ENCODE data around the gene SOAT2.

Gene SOAT2, protein sequence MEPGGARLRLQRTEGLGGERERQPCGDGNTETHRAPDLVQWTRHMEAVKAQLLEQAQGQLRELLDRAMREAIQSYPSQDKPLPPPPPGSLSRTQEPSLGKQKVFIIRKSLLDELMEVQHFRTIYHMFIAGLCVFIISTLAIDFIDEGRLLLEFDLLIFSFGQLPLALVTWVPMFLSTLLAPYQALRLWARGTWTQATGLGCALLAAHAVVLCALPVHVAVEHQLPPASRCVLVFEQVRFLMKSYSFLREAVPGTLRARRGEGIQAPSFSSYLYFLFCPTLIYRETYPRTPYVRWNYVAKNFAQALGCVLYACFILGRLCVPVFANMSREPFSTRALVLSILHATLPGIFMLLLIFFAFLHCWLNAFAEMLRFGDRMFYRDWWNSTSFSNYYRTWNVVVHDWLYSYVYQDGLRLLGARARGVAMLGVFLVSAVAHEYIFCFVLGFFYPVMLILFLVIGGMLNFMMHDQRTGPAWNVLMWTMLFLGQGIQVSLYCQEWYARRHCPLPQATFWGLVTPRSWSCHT

DNA sequence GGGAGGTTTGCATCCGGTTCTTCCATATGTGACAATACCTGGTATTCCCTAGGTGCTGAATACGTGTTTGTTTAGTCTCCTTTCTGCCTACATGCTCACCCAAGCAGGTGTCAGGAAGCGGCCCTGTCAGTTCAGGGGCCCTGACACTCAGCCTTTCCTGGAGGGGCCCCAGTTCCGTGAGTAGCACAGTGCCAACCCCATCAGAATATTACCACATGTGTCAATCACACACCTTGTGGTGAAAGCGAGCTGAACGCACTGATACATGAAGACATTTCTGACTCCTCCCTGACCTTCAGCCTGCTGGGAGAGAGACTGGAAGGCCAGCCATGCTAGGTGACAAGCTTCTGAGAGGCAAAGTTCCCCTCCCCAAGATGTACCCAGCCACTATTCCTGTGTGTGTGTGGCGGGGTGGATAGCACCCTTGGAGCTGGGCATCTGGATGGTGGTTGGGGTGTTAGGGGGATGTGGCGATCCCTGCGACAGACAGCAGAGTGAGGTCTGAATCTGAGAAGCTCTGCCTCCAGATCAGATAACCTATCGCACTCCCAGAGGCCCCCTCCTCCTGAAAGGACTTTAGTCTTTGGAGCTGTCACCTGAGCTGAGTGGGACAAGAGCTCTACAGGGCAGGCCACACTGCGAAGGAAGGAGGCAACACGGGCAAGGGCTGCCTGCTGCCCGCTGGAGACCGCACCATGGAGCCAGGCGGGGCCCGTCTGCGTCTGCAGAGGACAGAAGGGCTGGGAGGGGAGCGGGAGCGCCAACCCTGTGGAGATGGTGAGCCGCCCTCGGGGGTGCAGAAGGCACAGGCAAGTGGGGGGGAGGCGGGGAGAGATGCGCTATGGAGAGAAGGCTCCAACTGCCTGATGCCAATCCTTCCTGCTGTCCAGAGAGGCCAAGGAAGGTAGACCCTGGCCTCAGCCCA is at the start of gene SOAT2:
TSS of gene SOAT2 (plus strand) at position 604 of the 925 bp plus-strand sequence. CDS start at position 696, 92 bp downstream.
- DNase-seq: peak; percentile 29

DNA sequence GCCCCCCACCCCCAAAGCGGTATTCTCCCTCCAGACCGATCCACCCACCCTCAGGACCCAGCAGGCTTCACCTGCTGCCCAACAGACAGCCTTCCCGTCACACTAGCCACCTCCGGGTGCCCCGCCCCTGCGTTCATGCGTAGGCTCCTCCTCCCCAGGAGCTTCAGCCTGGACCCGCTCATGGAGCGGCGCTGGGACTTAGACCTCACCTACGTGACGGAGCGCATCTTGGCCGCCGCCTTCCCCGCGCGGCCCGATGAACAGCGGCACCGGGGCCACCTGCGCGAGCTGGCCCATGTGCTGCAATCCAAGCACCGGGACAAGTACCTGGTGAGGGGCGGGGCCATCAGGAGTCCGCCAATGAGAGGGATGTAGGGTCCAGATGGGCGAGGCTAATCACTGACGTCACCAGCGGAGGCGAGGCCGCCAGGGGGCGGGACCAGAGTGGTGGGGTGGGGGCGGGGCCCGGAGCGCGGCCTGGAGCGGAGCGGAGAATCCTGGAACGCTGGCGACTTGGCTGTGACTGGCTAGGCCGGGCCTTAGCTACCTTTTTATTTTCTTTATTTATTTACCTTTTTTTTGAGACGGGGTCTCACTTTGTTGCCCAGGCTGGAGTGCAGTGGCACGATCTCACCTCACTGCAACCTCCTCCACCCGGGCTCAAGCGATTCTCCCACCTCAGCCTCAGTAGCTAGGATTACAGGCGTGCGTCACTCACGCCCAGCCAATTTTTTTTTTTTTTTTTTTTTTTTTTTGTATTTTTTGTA is 49.0 kb upstream of the SOAT2 start:
- DNase-seq: peak; percentile 97

DNA sequence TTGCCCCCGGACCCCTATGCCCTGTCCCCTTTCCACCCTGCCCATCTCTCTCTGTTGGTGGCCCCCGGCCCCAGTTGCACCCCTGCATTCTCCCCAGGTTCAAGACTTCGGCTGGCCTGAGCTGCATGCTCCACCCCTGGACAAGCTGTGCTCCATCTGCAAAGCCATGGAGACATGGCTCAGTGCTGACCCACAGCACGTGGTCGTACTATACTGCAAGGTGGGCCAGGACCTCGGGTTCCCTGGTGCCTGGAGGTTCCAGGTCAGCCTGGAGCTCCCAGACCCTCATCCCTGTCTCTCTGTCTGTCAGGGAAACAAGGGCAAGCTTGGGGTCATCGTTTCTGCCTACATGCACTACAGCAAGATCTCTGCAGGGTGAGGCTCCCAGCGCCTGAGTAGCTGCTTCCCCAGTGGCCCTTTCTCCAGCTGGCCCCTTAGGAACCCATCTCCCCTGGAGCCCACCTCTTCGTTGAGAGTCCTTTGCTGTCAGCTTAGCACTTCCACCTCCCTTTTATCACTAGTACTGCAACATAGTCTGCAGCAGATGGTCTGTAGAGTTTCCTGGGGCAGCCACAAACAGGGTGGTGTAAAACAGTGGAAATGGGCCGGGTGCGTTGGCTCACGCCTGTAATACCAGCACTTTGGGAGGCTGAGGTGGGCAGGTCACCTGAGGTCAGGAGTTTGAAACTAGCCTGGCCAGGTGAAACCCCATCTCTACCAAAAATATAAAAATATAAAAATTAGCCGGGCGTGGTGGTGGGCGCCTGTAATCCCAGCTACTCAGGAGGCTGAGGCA is 47.6 kb upstream of the SOAT2 start:
- DNase-seq: peak; percentile 27

DNA sequence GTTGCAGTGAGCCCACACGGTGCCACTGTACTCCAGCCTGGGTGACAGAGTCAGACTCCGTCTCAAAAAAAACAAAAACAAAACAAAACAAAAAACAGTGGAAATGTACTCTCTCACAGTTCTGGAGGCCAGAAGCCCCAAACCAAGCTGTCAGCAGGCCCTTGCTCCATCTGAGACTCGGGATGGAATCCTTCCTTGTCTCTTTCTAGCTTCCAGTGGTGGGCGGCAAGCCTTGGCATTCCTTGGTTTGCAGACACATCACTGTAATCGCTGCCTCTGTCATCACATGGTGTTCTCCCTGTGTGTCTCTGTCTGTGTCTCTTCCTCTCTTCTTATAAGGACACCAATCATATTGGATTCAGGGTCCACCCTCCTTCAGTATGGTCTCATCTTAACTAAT is 47.0 kb upstream of the SOAT2 start:
- DNase-seq: no peak

DNA sequence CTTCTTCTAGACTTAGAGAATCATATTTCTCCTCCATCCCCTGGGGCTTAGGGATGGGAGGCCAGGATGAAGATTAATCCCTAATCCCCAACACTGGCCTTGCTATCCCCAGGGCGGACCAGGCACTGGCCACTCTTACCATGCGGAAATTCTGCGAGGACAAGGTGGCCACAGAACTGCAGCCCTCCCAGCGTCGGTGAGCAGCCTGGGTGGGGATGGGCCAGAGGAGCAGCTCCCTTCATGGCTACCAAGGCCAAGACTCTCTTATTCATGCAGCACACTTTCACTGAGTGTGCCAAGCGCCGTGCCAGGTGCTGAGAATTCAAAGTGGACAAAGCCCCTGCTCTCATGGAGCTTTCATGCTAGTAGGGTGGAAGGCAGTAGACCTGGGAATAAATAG is 46.4 kb upstream of the SOAT2 start:
- DNase-seq: no peak

DNA sequence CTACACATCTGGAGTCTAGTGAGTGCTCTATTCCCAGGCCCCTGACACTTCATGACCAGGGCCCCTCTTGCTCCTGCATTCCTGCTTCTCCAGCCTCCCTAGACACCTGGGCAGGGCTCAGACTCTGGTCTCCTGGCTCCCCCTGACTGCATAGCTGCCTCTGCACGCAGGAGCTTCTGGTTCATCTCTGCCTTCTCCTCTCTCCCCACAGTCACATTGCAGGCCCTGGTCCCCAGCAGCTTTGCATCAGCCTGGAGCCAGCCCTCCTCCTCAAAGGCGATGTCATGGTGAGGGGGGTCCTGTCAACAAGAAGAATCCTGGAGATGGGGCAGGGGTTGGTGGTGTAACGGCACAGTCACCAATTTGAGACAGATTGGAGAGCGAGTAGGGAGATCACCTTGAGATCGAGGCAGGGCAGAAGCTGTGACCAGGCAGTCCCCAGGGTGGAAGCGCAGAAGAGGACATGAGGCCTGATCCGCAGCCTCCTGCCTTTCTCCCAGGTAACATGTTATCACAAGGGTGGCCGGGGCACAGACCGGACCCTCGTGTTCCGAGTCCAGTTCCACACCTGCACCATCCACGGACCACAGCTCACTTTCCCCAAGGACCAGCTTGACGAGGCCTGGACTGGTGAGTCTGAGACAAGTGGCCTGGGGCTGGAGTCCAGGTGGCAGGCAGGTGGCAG is 45.3 kb upstream of the SOAT2 start:
- DNase-seq: no peak

DNA sequence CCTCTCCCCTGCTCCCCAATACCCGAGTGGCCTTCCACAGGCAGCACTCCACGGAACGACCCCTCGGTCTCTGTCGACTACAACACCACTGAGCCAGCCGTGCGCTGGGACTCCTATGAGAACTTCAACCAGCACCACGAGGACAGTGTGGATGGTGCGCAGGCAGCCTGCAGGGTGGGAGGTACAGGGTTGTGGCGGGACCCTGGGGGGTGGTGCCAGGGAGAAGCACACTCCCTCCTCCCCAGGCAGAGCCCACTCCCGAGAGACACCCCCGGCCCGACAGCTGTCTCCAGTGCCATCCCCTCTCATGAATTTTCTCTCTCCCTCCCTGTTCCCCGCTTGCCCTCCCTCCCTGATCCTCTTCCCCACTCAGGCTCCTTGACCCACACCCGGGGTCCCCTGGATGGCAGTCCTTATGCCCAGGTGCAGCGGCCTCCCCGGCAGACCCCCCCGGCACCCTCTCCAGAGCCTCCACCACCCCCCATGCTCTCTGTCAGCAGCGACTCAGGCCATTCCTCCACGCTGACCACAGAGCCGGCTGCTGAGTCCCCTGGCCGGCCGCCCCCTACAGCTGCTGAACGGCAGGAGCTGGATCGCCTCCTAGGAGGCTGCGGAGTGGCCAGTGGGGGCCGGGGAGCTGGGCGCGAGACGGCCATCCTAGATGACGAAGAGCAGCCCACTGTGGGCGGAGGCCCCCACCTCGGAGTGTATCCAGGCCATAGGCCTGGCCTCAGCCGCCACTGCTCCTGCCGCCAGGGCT is 44.4 kb upstream of the SOAT2 start:
- no peak for DNase-seq

DNA sequence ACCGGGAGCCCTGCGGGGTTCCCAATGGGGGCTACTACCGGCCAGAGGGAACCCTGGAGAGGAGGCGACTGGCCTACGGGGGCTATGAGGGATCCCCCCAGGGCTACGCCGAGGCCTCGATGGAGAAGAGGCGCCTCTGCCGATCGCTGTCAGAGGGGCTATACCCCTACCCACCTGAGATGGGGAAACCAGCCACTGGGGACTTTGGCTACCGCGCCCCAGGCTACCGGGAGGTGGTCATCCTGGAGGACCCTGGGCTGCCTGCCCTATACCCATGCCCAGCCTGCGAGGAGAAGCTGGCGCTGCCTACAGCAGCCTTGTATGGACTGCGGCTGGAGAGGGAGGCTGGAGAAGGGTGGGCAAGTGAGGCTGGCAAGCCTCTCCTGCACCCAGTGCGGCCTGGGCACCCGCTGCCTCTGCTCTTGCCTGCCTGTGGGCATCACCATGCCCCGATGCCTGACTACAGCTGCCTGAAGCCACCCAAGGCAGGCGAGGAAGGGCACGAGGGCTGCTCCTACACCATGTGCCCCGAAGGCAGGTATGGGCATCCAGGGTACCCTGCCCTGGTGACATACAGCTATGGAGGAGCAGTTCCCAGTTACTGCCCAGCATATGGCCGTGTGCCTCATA is 43.7 kb upstream of the SOAT2 start:
- DNase-seq: no peak

DNA sequence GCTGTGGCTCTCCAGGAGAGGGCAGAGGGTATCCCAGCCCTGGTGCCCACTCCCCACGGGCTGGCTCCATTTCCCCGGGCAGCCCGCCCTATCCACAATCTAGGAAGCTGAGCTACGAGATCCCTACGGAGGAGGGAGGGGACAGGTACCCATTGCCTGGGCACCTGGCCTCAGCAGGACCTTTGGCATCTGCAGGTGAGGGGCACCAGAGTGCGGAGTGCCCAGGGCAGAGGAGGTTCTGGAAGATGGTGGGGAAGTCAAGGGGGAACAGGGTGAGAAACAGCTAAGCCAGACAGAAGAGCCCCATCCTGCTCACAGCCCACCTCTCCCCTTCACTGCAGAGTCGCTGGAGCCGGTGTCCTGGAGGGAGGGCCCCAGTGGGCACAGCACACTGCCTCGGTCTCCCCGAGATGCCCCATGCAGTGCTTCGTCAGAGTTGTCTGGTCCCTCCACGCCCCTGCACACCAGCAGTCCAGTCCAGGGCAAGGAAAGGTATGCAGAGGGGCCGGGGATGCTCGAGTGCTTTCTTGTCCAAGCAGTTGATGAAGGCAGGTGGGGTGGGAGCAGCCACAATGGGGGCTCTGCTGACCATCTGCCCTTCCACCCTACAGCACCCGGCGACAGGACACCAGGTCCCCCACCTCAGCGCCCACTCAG is 43.1 kb upstream of the SOAT2 start:
- DNase-seq: no peak

DNA sequence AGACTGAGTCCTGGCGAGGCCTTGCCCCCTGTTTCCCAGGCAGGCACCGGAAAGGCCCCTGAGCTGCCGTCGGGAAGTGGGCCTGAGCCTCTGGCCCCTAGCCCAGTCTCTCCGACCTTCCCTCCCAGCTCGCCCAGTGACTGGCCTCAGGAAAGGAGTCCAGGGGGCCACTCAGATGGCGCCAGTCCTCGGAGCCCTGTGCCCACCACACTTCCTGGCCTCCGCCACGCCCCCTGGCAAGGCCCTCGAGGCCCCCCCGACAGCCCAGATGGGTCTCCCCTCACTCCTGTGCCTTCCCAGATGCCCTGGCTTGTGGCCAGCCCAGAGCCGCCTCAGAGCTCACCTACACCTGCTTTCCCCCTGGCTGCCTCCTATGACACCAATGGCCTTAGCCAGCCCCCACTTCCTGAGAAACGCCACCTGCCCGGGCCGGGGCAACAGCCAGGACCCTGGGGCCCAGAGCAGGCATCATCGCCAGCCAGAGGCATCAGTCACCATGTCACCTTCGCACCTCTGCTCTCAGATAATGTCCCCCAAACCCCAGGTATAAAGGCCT is 42.5 kb upstream of the SOAT2 start:
- peak; percentile 80 for DNase-seq

DNA sequence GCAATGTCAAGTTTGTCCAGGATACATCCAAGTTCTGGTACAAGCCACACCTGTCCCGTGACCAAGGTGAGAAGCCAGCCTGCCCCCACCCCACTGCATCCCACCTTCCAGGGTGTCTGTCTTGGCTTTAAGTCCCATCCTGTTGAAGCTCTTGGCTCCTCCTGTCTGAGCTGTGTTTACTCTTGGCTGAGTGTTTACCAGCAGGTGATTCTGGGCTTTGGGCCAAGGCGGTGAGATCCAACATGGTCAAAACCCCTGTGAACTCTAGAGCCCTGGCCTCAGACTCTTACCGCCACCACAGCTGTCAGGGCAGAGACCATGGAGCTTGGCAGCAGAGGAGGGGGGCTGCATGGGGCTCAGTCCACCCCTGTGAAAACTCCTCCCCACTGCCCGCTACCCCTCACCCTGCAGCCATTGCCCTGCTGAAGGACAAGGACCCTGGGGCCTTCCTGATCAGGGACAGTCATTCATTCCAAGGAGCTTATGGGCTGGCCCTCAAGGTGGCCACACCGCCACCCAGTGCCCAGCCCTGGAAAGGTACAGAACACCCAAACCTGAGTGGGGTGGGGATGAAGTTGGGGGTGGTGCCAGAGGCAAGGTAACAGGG is 41.8 kb upstream of the SOAT2 start:
- DNase-seq: peak; percentile 84

DNA sequence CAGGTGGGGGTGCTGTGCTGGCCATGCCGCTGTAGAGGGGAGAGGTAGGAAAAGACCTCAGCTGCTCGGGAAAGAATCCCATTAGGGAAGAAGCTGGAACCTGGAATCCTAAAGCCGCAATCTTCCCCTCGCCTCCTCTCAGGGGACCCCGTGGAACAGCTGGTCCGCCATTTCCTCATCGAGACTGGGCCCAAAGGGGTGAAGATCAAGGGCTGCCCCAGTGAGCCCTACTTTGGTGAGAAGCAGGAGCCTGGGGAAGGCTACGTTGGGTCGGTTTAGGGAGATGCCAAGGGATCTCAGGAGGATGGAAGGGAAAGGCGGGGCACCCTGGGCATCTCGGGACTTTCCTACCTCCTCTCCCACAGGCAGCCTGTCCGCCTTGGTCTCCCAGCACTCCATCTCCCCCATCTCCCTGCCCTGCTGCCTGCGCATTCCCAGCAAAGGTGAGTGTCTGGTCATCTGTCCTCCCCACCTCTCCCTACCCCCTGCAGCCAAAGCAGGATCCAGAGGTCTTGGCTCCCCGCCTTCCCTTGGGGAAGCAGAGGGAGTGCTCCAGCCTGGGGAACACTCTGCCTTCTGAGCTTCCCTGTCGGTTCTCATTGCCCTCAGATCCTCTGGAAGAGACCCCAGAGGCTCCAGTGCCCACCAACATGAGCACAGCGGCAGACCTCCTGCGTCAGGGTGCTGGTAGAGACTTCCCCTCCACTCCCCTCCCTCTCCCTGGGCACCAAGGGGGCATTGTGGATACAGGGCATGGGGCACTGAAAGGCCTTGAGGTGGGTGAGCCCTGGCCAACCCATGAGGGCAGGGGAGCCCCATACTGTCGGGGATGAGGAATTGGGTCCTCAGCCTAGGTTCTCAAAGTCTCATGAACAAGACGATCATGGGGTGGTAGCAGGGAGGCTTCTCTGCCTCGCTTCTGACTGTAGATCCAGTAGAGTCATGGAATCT is 41.0 kb upstream of the SOAT2 start:
- peak; percentile 48 for DNase-seq

DNA sequence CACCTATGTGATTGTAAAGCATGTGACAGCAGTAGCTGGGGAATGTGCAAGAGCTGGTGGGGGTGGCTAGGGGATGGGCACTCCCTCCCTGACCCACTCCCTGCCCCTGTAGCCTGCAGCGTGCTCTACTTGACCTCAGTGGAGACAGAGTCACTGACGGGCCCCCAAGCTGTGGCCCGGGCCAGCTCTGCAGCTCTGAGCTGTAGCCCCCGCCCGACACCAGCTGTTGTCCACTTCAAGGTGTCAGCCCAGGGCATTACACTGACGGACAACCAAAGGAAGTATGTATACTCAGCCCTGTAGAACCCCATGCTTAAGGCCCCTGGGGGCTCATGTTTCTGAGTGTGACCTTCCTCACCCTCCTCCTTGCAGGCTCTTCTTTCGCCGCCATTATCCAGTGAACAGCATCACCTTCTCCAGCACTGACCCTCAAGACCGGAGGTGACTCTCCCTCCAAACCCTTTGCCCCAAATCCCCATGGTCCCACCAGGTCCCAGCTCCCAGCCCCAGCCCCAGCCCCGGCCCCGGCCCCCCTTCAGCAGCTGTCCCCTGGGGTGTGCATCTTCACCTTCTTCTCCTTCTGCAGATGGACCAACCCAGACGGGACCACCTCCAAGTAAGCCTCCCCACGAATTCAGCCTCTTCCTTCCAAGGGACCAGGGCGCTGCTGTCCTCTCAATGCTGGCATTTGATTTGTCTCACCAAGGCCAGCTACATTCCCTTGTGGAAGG is 40.1 kb upstream of the SOAT2 start:
- no peak for DNase-seq

DNA sequence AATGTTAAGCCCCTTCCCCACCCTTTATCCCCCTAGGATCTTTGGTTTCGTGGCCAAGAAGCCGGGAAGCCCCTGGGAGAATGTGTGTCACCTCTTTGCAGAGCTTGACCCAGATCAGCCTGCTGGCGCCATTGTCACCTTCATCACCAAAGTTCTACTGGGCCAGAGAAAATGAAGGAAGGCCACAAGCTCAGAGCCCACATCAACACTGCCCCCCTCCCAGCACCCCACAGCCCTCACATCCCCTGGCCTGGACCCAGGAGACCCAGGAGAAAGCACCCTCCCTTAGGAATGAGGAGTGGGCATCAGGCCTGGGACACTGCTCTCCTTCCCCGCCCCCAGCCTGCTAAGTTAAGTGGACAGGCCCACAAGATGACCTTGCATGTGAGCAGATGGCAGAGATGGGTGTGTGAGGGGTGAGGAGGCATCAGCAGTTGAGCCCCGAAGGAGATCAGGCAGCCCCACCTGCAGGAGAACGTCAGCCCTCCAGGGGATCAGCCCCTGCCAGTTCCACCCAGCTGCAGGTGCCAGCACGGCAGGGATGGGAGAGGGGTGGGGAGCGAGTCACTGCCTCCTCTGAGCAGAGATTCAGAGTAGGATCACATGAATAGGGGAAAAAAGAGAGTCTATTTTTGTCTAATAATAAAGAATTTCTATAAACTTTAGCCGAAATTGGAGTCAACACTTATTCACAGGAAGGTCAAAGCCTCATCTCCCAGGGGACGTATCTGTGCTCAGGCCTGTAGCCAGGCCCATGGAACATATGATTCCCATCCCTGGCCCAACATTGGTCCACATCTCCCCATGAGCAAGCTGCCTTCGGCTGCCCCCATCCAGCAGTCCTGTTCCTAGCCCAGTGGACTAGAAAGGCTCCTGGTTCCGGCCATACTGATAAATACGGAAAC is 39.3 kb upstream of the SOAT2 start:
- DNase-seq: peak; percentile 60

DNA sequence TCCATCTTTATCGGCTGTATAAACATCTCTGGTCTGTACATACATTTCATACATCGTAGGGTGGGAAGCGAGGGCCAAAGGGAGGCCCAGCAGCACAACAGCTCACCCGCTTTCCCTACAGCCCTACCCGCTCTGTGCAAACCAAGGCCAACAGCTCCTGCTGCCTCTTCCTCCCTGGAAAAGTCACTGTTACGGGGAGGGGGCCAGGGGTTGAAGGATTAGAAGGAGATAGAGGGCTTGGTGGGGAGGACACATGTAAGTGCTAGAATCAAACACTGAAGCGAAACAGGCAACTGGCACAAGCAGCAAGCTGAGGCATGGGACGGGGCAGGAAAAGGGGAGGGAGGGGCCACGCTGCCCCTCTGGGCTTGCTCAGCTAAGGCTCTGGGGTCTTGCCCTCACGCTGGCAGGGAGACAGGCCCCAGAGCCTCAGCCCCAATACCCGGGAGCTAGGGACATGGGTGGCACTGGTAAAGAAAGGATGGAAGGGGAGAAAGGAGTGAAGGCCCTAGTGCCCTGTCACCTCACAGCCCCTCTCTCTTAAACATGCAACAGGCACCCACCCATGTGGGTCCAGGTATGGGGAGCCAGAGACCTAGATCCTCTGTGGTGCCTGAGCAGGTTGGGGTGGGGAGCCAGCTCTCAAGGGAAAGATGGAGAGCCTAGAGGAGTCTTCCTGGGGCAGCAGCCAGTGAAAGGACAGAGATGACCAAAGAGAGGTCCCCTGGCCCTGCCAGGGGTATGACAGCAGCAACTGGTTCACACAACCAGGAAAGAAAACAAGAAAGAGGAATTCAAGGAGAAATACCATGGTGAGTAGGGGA is 38.5 kb upstream of the SOAT2 start:
- no peak for DNase-seq

All from NCI-H2171 treated with DMSO at 0.1 percent for 48 hours (cell line).